GM19324 (cell line): ENCODE measurements around the gene SFRP2.

ENCODE experiments used
- ATAC-seq: cut with Tn5 transposase; IDR thresholded peaks from one replicate; pipeline ENCODE4 v1.9.1; 2021; ENCODE audit warnings: mild to moderate bottlenecking, moderate library complexity; ENCODE audit not compliant: unreplicated experiment, low FRiP score

The SFRP2 gene

DNA sequence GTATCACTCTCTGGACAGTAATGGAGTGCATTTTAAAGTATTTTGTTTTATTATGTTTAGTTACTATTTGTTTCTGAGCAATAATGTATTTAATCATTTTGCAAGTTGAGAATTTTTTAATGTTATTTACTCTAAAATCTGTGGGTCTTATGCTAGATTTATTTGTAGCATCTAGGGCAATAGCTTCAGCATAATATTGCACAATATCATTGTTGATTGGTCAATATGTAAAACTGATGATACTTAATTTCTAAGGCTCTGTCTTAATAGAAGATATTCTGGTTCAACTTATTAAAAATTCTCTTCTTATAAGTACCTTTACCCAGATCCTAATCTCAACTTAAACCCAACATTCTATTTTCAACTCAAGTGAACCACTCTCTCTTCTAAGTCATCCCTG lies 11.5 kb downstream of the SFRP2 start:
- no peak for ATAC-seq

DNA sequence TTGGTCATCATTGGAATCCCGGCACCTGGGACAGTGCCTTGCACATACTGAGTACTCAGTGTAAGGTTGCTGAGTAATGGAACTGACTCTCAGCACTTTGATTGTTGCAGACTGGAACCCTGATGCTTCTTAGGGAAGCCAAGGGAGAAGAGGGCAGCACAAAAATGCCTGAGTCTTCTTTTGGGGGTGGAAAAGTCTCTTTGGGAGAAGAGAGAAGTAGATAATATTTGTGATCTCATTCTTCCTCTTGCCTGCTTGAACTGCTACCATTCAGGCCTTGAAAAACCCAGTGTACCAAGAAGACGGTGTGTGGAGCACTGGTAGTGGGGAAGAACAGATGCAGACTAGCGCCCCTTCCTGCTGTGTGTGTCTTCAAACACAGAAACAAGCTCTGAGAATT lies 12.3 kb downstream of the SFRP2 start:
- no peak for ATAC-seq

DNA sequence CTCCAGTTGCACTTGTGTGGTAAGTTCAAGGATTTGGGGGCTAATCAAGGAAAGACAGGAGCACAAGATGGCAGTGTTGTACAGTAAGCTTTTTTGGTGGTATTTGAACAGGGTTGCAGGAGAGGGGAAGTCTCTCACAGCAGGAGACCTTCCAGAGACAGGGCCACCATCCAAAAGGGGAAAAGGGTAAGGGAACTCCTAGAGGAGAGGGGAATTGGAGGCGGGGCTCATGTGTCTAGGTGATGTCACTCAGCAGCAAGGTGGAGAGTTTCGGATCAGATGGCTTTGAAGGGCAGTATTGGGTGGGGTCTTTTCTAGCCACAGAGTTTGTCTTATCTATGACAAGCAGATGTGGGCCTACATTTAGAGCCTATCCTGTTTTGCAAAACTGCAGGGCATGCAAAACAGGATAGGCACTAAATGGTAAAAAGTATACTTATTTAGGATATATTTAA lies 15.6 kb downstream of the SFRP2 start:
- no peak for ATAC-seq

DNA sequence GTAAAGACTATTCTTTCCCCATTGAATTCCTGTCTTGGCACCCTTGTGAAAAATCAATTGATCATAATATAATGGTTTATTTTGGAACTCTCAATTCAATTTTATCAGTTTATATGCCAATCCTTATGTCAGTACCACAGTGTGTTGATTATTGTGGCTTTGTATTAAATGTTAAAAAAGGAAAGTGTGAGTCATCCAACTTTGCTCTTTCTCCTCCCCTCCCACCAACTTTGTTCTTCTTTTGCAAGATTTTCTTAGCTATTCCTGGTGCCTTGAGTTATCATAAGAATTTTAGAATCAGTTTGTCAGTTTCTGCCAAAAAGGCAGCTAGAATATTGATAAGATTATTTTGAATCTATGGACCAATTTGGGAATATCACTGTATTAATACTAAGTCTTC lies 17.8 kb downstream of the SFRP2 start:
- ATAC-seq: no peak

- ATAC-seq: no peak
Measured at GRCh38 chr4:153766758-153767157, 22.1 kb downstream of the SFRP2 start.

- no peak for ATAC-seq
Measured at GRCh38 chr4:153765894-153766293, 23.0 kb downstream of the SFRP2 start.

GRCh38 chr4:153764601-153765368 lies 24.1 kb downstream of the SFRP2 start:
- ATAC-seq: no peak

DNA sequence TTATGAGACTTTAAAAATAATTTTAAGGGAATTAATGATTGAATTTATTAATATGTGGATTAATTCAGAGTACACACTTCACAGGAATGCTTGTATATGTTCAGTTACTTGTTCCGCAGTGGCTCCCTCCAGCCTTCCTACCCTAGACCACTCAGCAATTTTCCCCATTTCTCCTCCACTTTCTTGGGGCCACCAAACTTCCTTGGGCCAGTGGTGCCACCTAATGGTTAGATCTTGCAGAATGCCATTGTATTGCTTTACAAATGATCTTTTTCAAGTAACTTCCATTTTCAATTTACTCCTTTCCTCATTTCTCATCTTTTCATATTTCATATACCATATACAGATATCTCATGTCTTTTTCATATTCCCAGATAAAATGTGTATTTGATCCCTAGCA lies 25.5 kb downstream of the SFRP2 start:
- no peak for ATAC-seq

DNA sequence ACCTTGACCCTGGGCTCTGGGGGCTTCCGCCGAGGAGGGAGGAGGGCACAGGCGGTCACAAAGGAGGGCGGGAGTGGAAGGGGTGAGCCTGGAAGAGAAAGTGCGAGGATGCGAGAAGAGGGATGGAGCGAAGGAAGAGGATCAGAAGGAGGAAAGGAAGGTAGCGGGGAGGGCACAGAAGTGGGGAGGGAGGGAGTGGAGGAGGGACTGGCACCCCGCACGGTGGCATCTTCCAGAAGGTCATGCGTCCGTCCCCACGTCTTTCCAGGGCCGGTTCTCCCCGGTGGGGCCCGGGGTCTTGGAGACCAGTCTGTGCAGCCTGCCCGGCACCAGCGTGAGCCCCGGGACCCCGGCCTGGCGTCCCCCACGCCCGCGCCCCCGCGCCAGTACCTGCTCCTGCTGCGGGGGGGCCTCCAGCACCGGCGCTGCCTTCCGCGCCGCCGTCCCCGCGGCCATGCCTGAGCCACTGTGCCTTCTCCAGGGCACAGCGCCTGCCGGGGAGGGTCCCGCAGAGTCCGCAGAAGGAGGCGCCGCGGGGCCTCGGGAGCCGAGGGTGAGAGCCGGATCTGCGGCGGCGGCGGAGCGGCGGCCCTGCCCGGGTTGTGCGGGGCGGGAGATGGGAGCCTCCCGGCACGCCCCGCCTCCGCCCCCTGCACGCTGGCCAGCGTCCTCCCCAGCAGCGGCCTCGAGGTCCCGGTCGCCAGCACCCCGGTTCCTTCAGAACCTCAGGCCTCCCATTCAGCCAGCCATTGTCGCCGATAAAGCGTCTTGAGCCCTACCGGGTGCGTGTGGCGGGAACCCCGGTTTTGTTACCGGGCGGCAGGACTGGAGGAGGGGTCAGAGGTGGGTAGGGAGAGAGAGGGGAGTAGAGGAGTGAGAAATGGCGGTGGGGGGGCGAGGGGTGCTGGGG lies 29.2 kb downstream of the SFRP2 start, which contains the start of gene RNF175:
TSS of gene RNF175 (minus strand) at position 618 of the 910 bp plus-strand sequence. CDS start at position 456, 162 bp downstream.
- ATAC-seq: no peak

- no peak for ATAC-seq
Measured at GRCh38 chr4:153758688-153759406, 30.0 kb downstream of the SFRP2 start.

GRCh38 chr4:153758136-153758535 lies 30.7 kb downstream of the SFRP2 start:
- no peak for ATAC-seq

GRCh38 chr4:153757407-153757806 lies 31.5 kb downstream of the SFRP2 start:
- ATAC-seq: no peak

GRCh38 chr4:153755186-153755585 lies 33.7 kb downstream of the SFRP2 start:
- ATAC-seq: no peak

DNA sequence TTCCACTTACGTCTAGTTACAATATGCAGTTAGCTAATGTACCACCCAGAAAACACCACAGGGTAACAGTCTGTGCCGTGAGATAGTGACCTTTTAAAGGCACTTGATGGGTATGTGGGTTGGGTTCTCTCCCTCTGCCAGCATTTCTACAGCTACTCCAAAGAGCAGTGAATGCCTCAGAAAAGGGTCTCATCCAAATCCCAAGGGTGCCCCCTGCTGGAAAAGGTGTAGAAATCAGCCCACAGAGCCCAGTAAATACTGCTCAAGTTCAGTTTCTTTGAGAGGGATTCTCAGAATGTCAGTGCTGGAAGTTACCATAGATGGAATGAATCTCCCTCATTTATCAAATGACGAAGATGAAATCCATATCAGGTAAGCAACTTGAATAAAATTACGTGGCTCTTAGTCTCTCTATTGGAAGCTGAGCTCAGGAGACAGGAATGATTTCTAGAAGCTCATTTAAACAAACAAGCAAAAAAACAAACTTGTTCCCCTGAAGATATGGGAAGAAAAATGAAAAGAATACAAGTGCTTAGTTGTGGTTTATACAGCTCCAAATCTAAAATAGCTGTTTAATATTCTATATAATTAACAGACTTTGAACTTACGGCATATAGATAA lies 38.6 kb downstream of the SFRP2 start:
- ATAC-seq: peak; percentile 72

DNA sequence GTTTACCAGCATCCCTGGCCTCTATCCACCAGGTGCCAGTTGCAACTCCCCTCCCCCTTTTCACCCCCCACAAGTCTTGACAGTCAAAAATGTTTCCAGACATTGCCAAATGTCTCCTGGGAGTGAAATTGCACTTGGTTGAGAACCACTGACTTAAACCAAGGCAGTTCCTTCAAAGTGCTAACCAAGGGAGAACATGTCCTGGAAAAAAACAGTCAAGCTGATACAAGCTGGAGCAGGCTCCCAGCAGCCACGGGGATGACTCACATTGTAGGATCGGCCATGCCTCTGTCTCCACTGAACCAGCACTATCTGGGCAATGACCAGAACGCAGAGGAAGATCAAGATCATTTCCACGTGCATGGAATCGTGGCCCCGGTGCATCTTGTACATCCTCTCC lies 40.5 kb downstream of the SFRP2 start:
- no peak for ATAC-seq

DNA sequence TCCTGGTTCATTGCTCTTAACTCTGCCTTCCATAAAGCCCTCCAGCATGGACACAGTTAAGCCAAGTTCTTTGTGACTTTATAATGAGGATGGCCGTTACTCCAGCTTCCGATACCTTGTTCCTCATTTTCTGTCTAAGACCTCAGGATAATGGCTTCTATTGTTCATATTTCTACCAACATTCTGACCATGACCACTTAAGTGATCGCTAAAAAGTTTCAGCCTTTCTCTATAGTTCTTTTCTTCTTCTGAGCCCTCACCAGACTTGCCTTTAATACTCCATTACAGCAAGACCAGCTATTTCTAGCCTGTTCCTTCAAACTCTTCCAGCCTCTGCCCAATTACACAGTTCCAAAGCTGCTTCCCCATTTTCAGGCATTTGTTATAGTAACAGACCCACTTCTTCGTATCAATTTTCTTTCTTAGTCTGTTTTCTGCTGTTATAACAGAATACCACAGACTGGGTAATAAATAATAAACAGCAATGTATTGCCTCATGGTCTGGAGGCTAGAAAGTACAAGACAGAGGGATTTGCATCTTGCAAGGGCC lies 41.4 kb downstream of the SFRP2 start:
- no peak for ATAC-seq

DNA sequence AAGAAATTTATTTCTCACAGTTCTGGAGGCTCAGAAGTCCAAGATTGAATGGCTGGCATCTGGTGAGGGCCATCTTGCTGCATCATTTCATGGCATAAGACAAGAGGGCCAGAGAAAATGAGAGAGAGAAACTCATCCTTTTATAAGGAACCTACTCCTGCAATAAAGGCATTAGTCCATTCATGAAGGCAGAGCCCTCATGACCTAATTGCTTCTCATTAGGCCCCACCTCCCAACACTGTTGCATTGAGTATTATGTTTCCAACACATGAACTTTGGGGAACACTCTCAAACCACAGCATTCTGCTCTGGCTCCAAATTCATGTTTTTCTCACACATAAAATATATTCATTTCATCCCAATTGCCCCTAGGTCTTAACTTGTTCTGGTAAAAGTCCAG lies 43.2 kb downstream of the SFRP2 start:
- no peak for ATAC-seq

DNA sequence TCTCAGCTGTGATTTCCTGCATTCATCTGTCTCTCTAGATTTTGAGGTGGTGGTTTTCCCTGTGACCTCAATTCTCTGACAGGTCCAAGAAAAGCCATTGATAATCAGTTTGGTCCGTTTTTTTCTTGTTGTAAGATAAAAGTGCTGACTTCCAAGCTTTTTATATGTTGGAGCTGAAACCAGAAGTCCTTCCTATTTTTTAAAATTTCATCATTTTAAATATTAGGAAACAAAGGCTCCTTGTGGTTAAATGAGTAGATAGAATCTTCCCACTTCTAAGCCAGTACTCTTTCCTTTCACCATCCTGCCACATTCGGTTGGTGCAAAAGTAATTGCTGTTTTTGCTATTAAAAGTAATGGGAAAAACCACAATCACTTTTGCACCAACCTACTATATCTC lies 47.3 kb downstream of the SFRP2 start:
- no peak for ATAC-seq

GRCh38 chr4:153735906-153736461 lies 52.9 kb downstream of the SFRP2 start:
- no peak for ATAC-seq
